OCI-LY7 (cell line): ENCODE results near the gene EVI5.

ENCODE experiments used
- CTCF ChIP-seq: fragments of 200-600 bp; sonication (generic); conservative IDR thresholded peaks from 2 replicates; pipeline ENCODE4 v1.5.1; 2014; ENCODE audit warnings: mild to moderate bottlenecking, antibody characterized with exemption, low read length, moderate library complexity, mixed read lengths
- EZH2phosphoT487 ChIP-seq: fragments of 200-600 bp; sonication (generic); IDR thresholded peaks from 2 replicates; pipeline ENCODE4 v1.6.1; 2018; ENCODE audit warnings: low read depth, borderline replicate concordance, mild to moderate bottlenecking, mixed run types, antibody characterized with exemption, low read length, moderate library complexity, mixed read lengths

- TF ChIP-seq CTCF (no peak), EZH2phosphoT487 (no peak)
Observed at GRCh38 chr1:92494485-92495141, 290.3 kb downstream of the EVI5 start.
